SK-N-MC (cell line): Measurements from ENCODE around the gene NARF.

Experiments used
- DNase-seq: peaks from one replicate; pipeline ENCODE4 v3.0.0-alpha.2; 2011; ENCODE audit warnings: low read depth, low spot score
- H3K27ac ChIP-seq: fragments of 200-600 bp; sonication (generic); 2 replicates; pipeline ENCODE4 v1.5.1; 2016; ENCODE audit warnings: mixed run types
- H3K36me3 ChIP-seq: fragments of 200-600 bp; sonication (generic); 2 replicates; pipeline ENCODE4 v1.6.1; 2017; ENCODE audit warnings: antibody characterized with exemption, low read length, mixed read lengths; ENCODE audit not compliant: insufficient read depth
- H3K4me3 ChIP-seq: fragments of 200-600 bp; sonication (generic); 2 replicates; pipeline ENCODE4 v1.5.1; 2016
- H3K9ac ChIP-seq: fragments of 200-600 bp; sonication (generic); 2 replicates; pipeline ENCODE4 v1.8.0; 2017; ENCODE audit warnings: mixed run types, mixed read lengths; ENCODE audit not compliant: insufficient read length
- H3K9me3 ChIP-seq: fragments of 200-600 bp; sonication (generic); 2 replicates; pipeline ENCODE4 v1.6.1; 2017; ENCODE audit warnings: low read depth, mild to moderate bottlenecking, antibody characterized with exemption, low read length, moderate library complexity, mixed read lengths
- EZH2 ChIP-seq: fragments of 200-600 bp; sonication (generic); IDR thresholded peaks from one replicate; pipeline ENCODE4 v1.6.1; 2017; ENCODE audit warnings: antibody characterized with exemption
- FOXP2 ChIP-seq: optimal IDR thresholded peaks from 2 replicates; pipeline ENCODE3; 2011; ENCODE audit warnings: mild to moderate bottlenecking, moderate library complexity; ENCODE audit not compliant: insufficient read depth; ENCODE audit errors: extremely low read length, control extremely low read depth
- POLR2AphosphoS5 ChIP-seq: IDR thresholded peaks from 2 replicates; pipeline ENCODE4 v1.6.1; 2012; ENCODE audit warnings: mild to moderate bottlenecking, low read depth, low read length, borderline replicate concordance

Gene NARF

DNA sequence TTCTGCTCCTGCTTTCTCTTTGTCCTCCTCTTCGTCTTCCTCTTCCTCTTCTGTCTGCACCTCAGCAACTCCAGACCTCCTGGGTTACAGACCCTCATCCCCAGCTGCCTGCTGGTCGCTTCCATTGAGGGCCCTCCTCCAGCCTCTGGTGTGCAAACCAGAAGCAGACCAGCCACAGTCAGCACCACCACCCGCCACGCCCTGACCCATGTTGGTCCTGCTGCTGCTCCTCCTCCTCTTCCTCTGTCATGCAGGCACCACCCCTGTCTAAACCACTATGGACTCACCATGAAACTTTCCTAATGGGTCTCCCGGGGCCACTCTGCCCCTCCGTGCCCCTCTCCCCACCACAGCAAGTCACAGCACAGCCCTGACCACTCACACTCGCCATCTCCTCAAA, 28.7 kb upstream of the NARF start:
- no peak for TF ChIP-seq FOXP2
- no peak for TF ChIP-seq POLR2AphosphoS5
- TF ChIP-seq EZH2 = no peak
- no peak overlapping the region for H3K9ac ChIP-seq
- H3K36me3 ChIP-seq = no peaks in the 10 kb centered on the region
- DNase-seq = no peak
- H3K27ac ChIP-seq = no peak overlapping the region
- no peak overlapping the region for H3K4me3 ChIP-seq
- no peaks in the 10 kb centered on the region for H3K9me3 ChIP-seq

DNA sequence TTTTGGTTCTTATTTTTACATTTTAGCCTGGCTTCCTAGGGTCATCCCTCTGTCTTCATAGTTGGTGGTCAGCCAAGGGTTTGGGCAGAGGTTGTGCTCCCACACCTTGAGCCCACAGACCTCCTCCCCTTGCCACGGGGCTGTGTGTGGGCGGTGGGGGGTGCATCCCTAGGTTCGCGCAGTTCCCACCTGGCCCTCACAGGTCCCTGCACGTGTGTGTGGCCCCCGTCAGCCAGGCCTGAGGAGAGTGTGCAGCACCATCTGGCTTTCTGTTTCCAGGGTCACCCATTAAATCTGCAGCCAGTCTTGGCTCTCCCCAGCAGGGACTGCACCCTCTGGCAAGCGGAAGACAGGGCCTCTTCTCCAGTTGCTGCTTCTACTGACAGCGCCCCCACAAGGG, 26.5 kb upstream of the NARF start:
- no peaks in the 10 kb centered on the region for H3K9me3 ChIP-seq
- no peak overlapping the region for H3K27ac ChIP-seq
- no peak overlapping the region for H3K4me3 ChIP-seq
- no peak for DNase-seq
- H3K36me3 ChIP-seq = no peaks in the 10 kb centered on the region
- H3K9ac ChIP-seq = no peak overlapping the region
- no peak for TF ChIP-seq EZH2
- TF ChIP-seq FOXP2 = no peak
- no peak for TF ChIP-seq POLR2AphosphoS5

DNA sequence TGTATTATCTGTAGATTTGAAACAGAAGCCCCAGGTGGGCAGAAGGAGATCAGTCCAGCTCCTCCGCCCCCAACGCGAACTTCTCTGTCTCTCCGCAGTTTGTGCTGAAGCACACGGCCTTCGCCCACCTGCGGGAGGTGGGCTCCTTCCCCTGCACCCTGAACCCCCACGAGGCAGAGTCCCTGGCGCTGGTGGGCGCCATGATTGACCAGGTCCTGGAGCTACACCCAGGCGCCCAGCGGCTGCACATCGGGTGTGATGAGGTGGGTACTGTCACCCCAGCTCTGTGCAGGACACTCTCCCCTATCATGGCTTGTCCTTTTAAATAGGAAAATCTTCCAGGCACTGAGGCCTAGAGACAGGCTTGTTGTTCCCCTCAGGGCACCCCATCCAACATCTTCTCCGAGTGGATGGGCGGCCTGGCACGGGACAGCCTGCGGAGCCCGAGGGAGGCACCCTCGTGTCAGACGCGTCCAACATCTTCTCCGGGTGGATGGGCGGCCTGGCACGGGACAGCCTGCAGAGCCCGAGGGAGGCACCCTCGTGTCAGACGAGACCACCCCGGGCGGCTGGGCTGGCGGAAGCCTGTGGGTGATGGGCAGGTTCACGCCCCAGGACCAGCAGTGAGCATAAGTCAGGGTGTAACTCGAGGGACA, 24.9 kb upstream of the NARF start:
- no peak for DNase-seq
- no peak overlapping the region for H3K9ac ChIP-seq
- H3K4me3 ChIP-seq = no peak overlapping the region
- TF ChIP-seq EZH2 = no peak
- TF ChIP-seq FOXP2 = no peak
- TF ChIP-seq POLR2AphosphoS5 = no peak
- H3K9me3 ChIP-seq = no peaks in the 10 kb centered on the region
- H3K27ac ChIP-seq = no peak overlapping the region
- no peaks in the 10 kb centered on the region for H3K36me3 ChIP-seq

DNA sequence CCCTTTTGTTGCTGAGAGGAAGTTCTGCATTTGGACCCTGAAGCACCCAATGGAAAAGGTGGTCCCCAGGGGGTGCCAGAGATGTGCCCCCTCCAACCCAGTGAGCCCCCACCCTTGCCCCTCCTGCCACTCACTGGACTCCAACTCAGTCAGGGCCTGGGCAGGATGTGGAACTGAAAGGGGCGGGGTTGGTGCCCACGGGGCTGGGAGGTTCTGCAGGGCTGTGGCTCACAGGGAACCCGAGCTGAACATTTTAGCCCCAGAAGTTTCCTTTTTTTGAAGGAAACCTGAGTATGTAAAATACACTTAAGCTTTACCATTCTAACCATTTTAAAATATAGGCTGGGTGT, 24.4 kb upstream of the NARF start:
- Histone ChIP-seq H3K9ac (no peak overlapping the region), H3K36me3 (no peaks in the 10 kb centered on the region), H3K27ac (no peak overlapping the region), H3K4me3 (no peak overlapping the region), H3K9me3 (no peaks in the 10 kb centered on the region)
- TF ChIP-seq FOXP2 (no peak), EZH2 (no peak), POLR2AphosphoS5 (no peak)
- DNase-seq = no peak

DNA sequence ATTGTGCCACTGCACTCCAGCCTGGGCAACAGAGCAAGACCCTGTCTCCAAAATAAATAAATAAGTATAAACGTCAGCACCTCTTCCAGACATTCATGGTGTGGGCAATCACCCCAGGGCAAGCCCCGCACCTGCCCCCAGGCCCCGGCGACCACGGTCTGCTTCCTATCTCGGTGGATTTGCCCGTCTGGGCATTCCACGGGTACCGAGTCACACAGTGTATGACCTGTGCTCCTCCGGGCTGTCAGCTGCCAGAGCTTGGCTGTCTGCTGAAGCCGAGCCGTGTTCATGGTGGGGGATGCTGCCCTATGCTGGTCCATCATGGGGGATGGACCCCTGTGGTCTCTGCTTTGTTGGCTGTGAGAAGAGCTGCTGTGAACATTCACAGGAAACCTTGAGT, 23.4 kb upstream of the NARF start:
- DNase-seq = no peak
- TF ChIP-seq POLR2AphosphoS5 (no peak), EZH2 (no peak), FOXP2 (no peak)
- no peak overlapping the region for H3K9ac ChIP-seq
- no peaks in the 10 kb centered on the region for H3K36me3 ChIP-seq
- no peaks in the 10 kb centered on the region for H3K9me3 ChIP-seq
- no peak overlapping the region for H3K4me3 ChIP-seq
- H3K27ac ChIP-seq = no peak overlapping the region

DNA sequence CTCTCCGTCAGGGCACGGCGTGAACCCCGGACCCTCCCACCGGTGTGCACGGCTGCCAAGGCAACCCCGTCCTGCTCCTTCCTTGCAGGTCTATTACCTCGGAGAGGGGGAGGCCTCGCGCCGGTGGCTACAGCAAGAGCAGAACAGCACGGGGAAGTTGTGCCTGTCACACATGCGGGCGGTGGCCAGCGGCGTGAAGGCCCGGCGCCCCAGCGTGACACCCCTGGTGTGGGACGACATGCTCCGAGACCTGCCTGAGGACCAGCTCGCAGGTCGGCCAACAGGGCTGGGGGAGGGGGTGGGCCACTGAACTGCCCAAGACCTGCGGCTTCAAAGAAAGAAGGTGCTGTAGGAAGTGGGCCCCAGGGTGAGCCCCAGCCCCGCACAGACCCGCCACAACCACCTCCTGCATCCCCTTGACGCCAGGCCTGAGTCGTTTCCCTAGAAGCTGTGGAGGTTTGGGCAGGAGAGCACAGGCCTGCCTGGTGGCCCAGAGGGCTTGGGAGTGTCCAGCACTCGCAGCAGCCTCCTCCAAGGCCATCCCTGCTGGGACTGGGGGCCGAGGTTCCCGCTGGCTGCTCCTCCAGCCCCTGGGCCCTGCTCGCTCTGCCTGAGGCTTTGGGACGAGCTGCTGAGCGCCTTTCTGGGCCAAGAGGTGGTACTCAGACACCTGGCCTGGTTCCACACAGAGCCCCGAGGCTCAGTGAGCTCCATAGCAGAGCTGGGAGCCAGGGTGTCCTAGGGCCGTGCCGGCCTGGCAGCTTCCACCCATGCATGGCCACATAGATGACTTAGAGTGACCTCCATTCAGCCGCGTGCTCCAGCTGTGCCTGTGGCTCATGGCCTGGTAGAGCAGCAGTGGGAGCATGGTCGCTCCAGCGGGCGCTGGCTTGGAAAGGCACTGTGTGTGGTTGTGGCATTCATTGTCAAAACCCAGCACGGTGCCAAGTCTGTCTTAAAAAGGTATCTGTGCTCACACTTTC, 22.6 kb upstream of the NARF start:
- no peak for TF ChIP-seq FOXP2
- TF ChIP-seq EZH2 = no peak
- TF ChIP-seq POLR2AphosphoS5 = no peak

DNA sequence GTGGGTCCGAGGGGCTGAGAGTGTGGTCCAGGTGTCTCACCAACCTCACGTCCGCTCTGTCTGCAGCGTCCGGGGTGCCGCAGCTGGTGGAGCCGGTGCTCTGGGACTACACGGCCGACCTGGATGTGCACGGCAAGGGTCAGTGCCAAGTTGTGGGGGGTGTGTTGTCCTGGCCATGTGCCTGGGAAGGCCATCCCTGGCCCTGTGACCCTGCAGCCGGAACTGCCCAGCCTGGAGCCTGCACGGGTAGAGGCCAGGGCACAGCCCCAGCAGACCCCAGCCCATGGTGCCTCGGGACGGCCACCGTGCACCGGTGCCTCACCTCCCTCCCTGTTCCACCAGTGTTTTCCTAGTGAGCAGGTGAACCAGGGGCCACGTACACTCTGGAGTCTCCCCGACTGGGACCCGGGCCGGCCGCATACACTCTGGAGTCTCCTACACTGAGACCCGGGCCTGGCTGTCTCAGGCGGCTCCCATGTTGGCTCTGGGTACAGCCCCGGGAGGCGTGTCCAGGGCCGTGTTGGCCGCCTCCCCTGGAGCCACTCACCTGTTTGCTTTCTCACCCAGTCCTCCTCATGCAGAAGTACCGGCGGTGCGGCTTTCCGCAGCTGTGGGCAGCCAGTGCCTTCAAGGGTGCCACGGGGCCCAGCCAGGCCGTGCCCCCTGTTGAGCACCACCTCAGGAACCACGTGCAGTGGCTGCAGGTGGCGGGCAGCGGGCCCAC, 21.8 kb upstream of the NARF start:
- H3K4me3 ChIP-seq = no peak overlapping the region
- DNase-seq = no peak
- no peaks in the 10 kb centered on the region for H3K36me3 ChIP-seq
- H3K27ac ChIP-seq = no peak overlapping the region
- TF ChIP-seq EZH2 (no peak), POLR2AphosphoS5 (no peak), FOXP2 (no peak)
- H3K9me3 ChIP-seq = no peaks in the 10 kb centered on the region
- no peak overlapping the region for H3K9ac ChIP-seq

More for the DNA sequence above, 22.6 kb upstream of the NARF start:
- Histone ChIP-seq H3K36me3 (no peaks in the 10 kb centered on the region), H3K27ac (no peak overlapping the region), H3K4me3 (no peak overlapping the region), H3K9me3 (no peaks in the 10 kb centered on the region), H3K9ac (no peak overlapping the region)
- DNase-seq = no peak

DNA sequence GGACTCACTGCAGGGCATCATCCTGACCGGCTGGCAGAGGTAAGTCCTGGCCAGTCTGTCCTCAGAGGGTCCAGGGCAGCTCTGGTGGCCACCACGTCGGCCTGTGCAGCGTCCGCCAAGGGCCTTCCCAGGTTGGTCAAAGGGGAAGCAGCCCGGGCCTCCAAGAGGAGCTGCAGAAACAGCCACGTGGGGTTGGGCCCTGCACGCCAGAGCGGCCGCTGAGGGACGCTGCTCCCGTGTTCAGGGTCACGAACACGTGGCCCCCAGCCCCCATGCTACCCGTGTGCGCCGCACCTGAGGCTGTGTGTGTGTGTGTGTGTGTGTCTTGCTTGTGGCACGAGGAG, 21.2 kb upstream of the NARF start:
- DNase-seq = no peak
- no peak overlapping the region for H3K27ac ChIP-seq
- no peaks in the 10 kb centered on the region for H3K36me3 ChIP-seq
- no peak overlapping the region for H3K9ac ChIP-seq
- H3K9me3 ChIP-seq = no peaks in the 10 kb centered on the region
- H3K4me3 ChIP-seq = no peak overlapping the region
- TF ChIP-seq POLR2AphosphoS5 (no peak), EZH2 (no peak), FOXP2 (no peak)
